Measurements from ENCODE around the gene CHD9NB. TPM values are rescaled to one million over a fixed set of nuclear protein-coding genes. Genes with fewer than 3 reads are reported as not detected.
"Not testable (repeated sequence)": the region's sequence is repeated elsewhere in the genome, so short reads cannot be mapped to it uniquely, and the experiment has no call there.

Gene CHD9NB
- total and polyA plus RNA-seq, 10 of the 15 experiments (the other 5 are each of a cell fraction or from before 2014, with no cell fraction given), result 0.14 to 1.6 (median 0.73) TPM

- TF ChIP-seq BACH1 (IDR thresholded peaks at IDR 0.05; ENCODE audit: borderline replicate concordance) (no peak), DPF2 (IDR thresholded peaks at IDR 0.05) (no peak), CBX5 (IDR thresholded peaks at IDR 0.05; ENCODE audit: low read depth) (no peak), GABPA (IDR thresholded peaks at IDR 0.05; ENCODE audit: low read depth) (no peak), ATF2 (IDR thresholded peaks at IDR 0.05; ENCODE audit: low read length) (no peak)
These were observed 1.4 kb upstream of the CHD9NB start (continued) for GRCh38 chr16:53053967-53054669.

GRCh38 chr16:53051255-53051654, 1.4 kb downstream of the CHD9NB start:
- H3K9ac ChIP-seq (ENCODE audit: control insufficient read depth, insufficient read depth, low read length); H3K9me3 ChIP-seq (replicated peaks; ENCODE audit: control insufficient read depth, insufficient read depth, low read length); H3K27me3 ChIP-seq (replicated peaks in 1 of 2; ENCODE audit: control insufficient read depth in 2 of 2, insufficient read depth in 2 of 2, low read length in 1 of 2); H3K4me3 ChIP-seq; CTCF ChIA-PET; H3K4me2 ChIP-seq (ENCODE audit: control insufficient read depth, insufficient read depth); DNase-seq (ENCODE audit: low read depth, low spot score); H3K27ac ChIP-seq (ENCODE audit: control insufficient read depth, insufficient read depth); ATAC-seq; FAIRE-seq; H3K4me1 ChIP-seq (ENCODE audit: control insufficient read depth, insufficient read depth, low read length); H2AFZ ChIP-seq (ENCODE audit: control insufficient read depth, low read depth, low read length); BruUV-seq (replicated peaks); H4K20me1 ChIP-seq (ENCODE audit: control insufficient read depth, insufficient read depth); H3K36me3 ChIP-seq (ENCODE audit: control insufficient read depth in 2 of 2, insufficient read depth in 2 of 2, low read length in 1 of 2); in situ Hi-C loops (cut with MboI): not testable (repeated sequence)
- SMC1A ChIA-PET (ENCODE audit: uncharacterized antibody, unreplicated experiment), result interaction anchor here (0.9 kb wide), 2 partner anchors 180 to 232 kb away, joined by 3 read pairs; no protein-coding TSS in a partner anchor
- POLR2A ChIA-PET, result interaction anchor here (0.6 kb wide), 1 partner anchor 166 kb away, joined by 3 read pairs; no protein-coding TSS in a partner anchor
- intact Hi-C loops (cut with micrococcal nuclease; ENCODE audit: unreplicated experiment), result loop anchor here (10.0 kb wide), 1 partner anchor 234 kb away; no protein-coding TSS in a partner anchor
- RAD21 ChIA-PET (ENCODE audit: unreplicated experiment), result interaction anchor here (1.5 kb wide), 1 partner anchor 107 kb away, joined by 5 read pairs; no protein-coding TSS in a partner anchor
- WGBS (ENCODE audit: insufficient coverage, insufficient replicate concordance, low lambda C conversion rate, missing lambda C conversion rate), result 100% methylated on average over 2 of the region's 4 CpGs
- H3K79me2 ChIP-seq (ENCODE audit: control insufficient read depth, insufficient read depth, low read length), result peaks cover 15% of the 10 kb centered on the region

Data from GM12878 (cell line).